SH-SY5Y (cell line): ENCODE results near the gene AXIN1.

Experiments used
- GATA2 ChIP-seq: IDR thresholded peaks from 2 replicates; pipeline ENCODE4 v1.6.1; 2011; ENCODE audit warnings: mild to moderate bottlenecking, low read depth, low read length
- GATA3 ChIP-seq: IDR thresholded peaks from 2 replicates; pipeline ENCODE4 v1.6.1; 2011; ENCODE audit warnings: low read depth, mild to moderate bottlenecking, low read length, moderate library complexity

DNA sequence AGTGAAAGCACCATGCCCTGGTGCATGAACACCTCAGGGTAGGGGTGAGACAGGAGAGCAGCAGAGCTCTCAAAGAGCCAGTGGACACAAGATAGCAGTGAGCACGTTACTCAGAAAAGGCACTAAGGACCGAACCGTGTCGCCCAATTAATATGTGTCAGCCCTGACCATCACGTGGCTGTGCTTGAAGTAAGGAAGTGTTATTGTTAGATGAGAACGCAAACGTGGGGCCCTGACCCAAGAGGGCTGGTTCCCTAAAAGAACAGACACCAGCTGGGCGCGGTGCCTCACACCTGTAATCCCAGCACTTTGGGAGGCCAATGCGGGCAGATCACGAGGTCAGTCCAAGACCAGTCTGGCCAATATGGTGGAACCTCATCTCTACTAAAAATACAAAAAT lies 16.3 kb downstream of the AXIN1 start:
- no peak for TF ChIP-seq GATA2
- no peak for TF ChIP-seq GATA3
